Thymus (tissue), 11 donors: Measurements from ENCODE around the gene DPP6. TPM values are rescaled to one million over a fixed set of nuclear protein-coding genes. Genes with fewer than 3 reads are reported as not detected.

Experiments used
- DNase-seq, 9 donors: peaks; one replicate each; pipeline ENCODE4 v3.0.0-alpha.2; 2013; ENCODE audit warnings: low spot score in 9 of 9, low read depth in 6 of 9, missing footprints in 1 of 9
- H3K27ac ChIP-seq, 2 donors: one replicate each; pipeline ENCODE4 v1.5.1; 2013; ENCODE audit warnings: control low read depth in 1 of 2, low read depth in 1 of 2, low read length in 1 of 2, mild to moderate bottlenecking in 1 of 2, moderate library complexity in 1 of 2
- H3K27me3 ChIP-seq, 2 donors: one replicate each; pipeline ENCODE4 v1.5.1; 2013; ENCODE audit warnings: low read length in 1 of 2; ENCODE audit not compliant: control insufficient read depth in 2 of 2, insufficient read depth in 1 of 2
- H3K36me3 ChIP-seq, 2 donors: one replicate each; pipeline ENCODE4 v1.5.1; 2013; ENCODE audit warnings: low read length in 1 of 2, mild to moderate bottlenecking in 1 of 2, moderate library complexity in 1 of 2; ENCODE audit not compliant: control insufficient read depth in 2 of 2, insufficient read depth in 2 of 2
- H3K4me1 ChIP-seq, 2 donors: one replicate each; pipeline ENCODE4 v1.5.1; 2013; ENCODE audit warnings: low read length in 2 of 2; ENCODE audit not compliant: control insufficient read depth in 2 of 2, insufficient read depth in 2 of 2
- H3K4me3 ChIP-seq, 2 donors: one replicate each; pipeline ENCODE4 v1.5.1; 2013; ENCODE audit warnings: low read length in 2 of 2, control low read depth in 1 of 2, mild to moderate bottlenecking in 1 of 2
- H3K9me3 ChIP-seq, 2 donors: one replicate each; pipeline ENCODE4 v1.5.1; 2013; ENCODE audit warnings: low read length in 1 of 2, mild to moderate bottlenecking in 1 of 2; ENCODE audit not compliant: control insufficient read depth in 2 of 2, insufficient read depth in 1 of 2
- WGBS: extraction: QIAGEN DNeasy Blood & Tissue Kit; methylation state at CpG from one replicate; pipeline ENCODE4 v1.1.7; 2013; 5-methylcytosine and 5-hydroxymethylcytosine counted together
- polyA plus RNA-seq: library from polyadenylated mRNA; stranded (reverse); fragments of 200-250 nt; gene quantifications from one replicate; pipeline ENCODE4 v1.2.3, GENCODE V29; 2013
- total RNA-seq: library from RNA; stranded (reverse); fragments of 120-200 nt; gene quantifications from one replicate; pipeline ENCODE4 v1.2.4, GENCODE V29; 2013
- donor health status: healthy.

The DPP6 gene
- total and polyA plus RNA-seq, 2 donors: 0.75 to 4.5 TPM

- Histone ChIP-seq H3K9me3 (peaks cover 0 to 7% of the 10 kb centered on the region in 2 donors), H3K27ac (no peak overlapping the region), H3K4me1 (no peaks in the 10 kb centered on the region), H3K27me3 (peaks cover 0 to 4% of the 10 kb centered on the region in 2 donors), H3K36me3 (no peaks in the 10 kb centered on the region), H3K4me3 (no peak overlapping the region)
- no peak for DNase-seq
- WGBS: 82% methylated on average over 6 of the region's 6 CpGs
Observed at GRCh38 chr7:154902600-154903082, 850.4 kb downstream of the DPP6 start.

- no peak for DNase-seq
- H3K27ac ChIP-seq: no peak overlapping the region
- WGBS: 63% methylated on average over 14 of the region's 14 CpGs
- peaks cover 0 to 7% of the 10 kb centered on the region in 2 donors for H3K9me3 ChIP-seq
- H3K4me1 ChIP-seq: no peaks in the 10 kb centered on the region
- H3K27me3 ChIP-seq: peaks cover 0 to 2% of the 10 kb centered on the region in 2 donors
- H3K4me3 ChIP-seq: no peak overlapping the region
- no peaks in the 10 kb centered on the region for H3K36me3 ChIP-seq
Observed at GRCh38 chr7:154903083-154903731, 851.0 kb downstream of the DPP6 start.

GRCh38 chr7:154905146-154905545 lies 852.9 kb downstream of the DPP6 start:
- Histone ChIP-seq H3K27ac (no peak overlapping the region), H3K27me3 (no peaks in the 10 kb centered on the region), H3K9me3 (peaks cover 0 to 7% of the 10 kb centered on the region in 2 donors), H3K36me3 (no peaks in the 10 kb centered on the region), H3K4me1 (no peaks in the 10 kb centered on the region), H3K4me3 (no peak overlapping the region)
- WGBS: 94% methylated on average over 8 of the region's 8 CpGs
- no peak for DNase-seq

- Histone ChIP-seq H3K36me3 (no peaks in the 10 kb centered on the region), H3K27me3 (no peaks in the 10 kb centered on the region), H3K9me3 (peaks cover 0 to 10% of the 10 kb centered on the region in 2 donors), H3K4me3 (no peak overlapping the region), H3K27ac (no peak overlapping the region), H3K4me1 (no peaks in the 10 kb centered on the region)
- no peak for DNase-seq
- WGBS: 94% methylated on average over 8 of the region's 8 CpGs
Observed at GRCh38 chr7:154905615-154906014, 853.4 kb downstream of the DPP6 start.

- H3K27me3 ChIP-seq: peaks cover 0 to 3% of the 10 kb centered on the region in 2 donors
- no peak for DNase-seq
- no peak overlapping the region for H3K4me3 ChIP-seq
- H3K9me3 ChIP-seq: peaks cover 1 to 10% of the 10 kb centered on the region in 2 donors
- no peaks in the 10 kb centered on the region for H3K4me1 ChIP-seq
- no peak overlapping the region for H3K27ac ChIP-seq
- WGBS: 95% methylated on average over 7 of the region's 7 CpGs
- no peaks in the 10 kb centered on the region for H3K36me3 ChIP-seq
Observed at GRCh38 chr7:154906201-154906600, 854.0 kb downstream of the DPP6 start.

GRCh38 chr7:154906736-154907355 lies 854.6 kb downstream of the DPP6 start:
- Histone ChIP-seq H3K4me1 (no peaks in the 10 kb centered on the region), H3K27me3 (peaks cover 0 to 3% of the 10 kb centered on the region in 2 donors), H3K4me3 (no peak overlapping the region), H3K36me3 (no peaks in the 10 kb centered on the region), H3K27ac (no peak overlapping the region), H3K9me3 (peaks cover 1 to 10% of the 10 kb centered on the region in 2 donors)
- 98% methylated on average over 41 of the region's 41 CpGs for WGBS
- no peak for DNase-seq

GRCh38 chr7:154907651-154908620 lies 855.7 kb downstream of the DPP6 start:
- DNase-seq: no peak
- Histone ChIP-seq H3K36me3 (no peaks in the 10 kb centered on the region), H3K27me3 (peaks cover 0 to 3% of the 10 kb centered on the region in 2 donors), H3K9me3 (peaks cover 1 to 10% of the 10 kb centered on the region in 2 donors), H3K4me1 (no peaks in the 10 kb centered on the region), H3K4me3 (no peak overlapping the region), H3K27ac (no peak overlapping the region)
- WGBS: 78% methylated on average over 21 of the region's 21 CpGs

GRCh38 chr7:154909241-154910105 lies 857.3 kb downstream of the DPP6 start:
- no peak for DNase-seq
- H3K4me3 ChIP-seq: no peak overlapping the region
- H3K27ac ChIP-seq: no peak overlapping the region
- peaks cover 1 to 10% of the 10 kb centered on the region in 2 donors for H3K9me3 ChIP-seq
- H3K36me3 ChIP-seq: no peaks in the 10 kb centered on the region
- H3K4me1 ChIP-seq: peaks cover 5% of the 10 kb centered on the region in 2 donors
- H3K27me3 ChIP-seq: peaks cover 3 to 17% of the 10 kb centered on the region in 2 donors
- 87% methylated on average over 26 of the region's 26 CpGs for WGBS
